NB4 (cell line): ENCODE data around the gene IGF1R.

ENCODE experiments used
- DNase-seq: peaks from one replicate; pipeline ENCODE4 v3.0.0; 2010; ENCODE audit warnings: low read depth
- H3K4me3 ChIP-seq: one replicate; pipeline ENCODE4 v1.5.1; 2011; ENCODE audit warnings: mild to moderate bottlenecking, low read depth, low read length, moderate library complexity
- MYC ChIP-seq: IDR thresholded peaks from 2 replicates; pipeline ENCODE4 v1.6.1; 2011; ENCODE audit warnings: low read depth, low read length
- POLR2A ChIP-seq: IDR thresholded peaks from 2 replicates; pipeline ENCODE4 v1.6.1; 2011; ENCODE audit warnings: mild to moderate bottlenecking; ENCODE audit not compliant: insufficient read length; ENCODE audit errors: extremely low read depth
- TF ChIP-seq, protein P1 (sequence below): IDR thresholded peaks from 2 replicates; pipeline ENCODE4 v1.6.1; 2011; ENCODE audit warnings: low read depth, low read length
- TF ChIP-seq, protein P2 (sequence below): IDR thresholded peaks from one replicate; pipeline ENCODE4 v1.5.1; 2012; ENCODE audit warnings: low read depth, low read length

The IGF1R gene

DNA sequence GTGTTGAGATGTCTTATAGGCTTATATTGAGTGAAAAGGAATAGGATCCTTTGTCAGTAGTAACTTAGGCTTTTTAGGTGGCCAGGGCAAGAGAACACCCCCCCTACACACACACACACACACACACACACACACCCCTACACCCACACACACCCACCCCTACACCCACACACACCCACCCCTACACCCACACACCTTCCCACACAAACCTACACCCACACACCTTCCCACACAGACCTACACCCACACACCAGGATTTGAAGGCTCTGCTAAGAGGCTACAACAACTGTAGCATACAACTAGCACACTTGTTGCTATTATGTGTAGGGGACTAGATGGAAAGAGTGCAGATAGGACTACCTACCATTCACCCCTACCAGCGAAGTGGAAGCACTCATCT lies 186.6 kb downstream of the IGF1R start:
- DNase-seq: no peak
- TF ChIP-seq, protein P1, sequence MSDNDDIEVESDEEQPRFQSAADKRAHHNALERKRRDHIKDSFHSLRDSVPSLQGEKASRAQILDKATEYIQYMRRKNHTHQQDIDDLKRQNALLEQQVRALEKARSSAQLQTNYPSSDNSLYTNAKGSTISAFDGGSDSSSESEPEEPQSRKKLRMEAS: no peak
- TF ChIP-seq MYC (no peak), POLR2A (no peak)
- TF ChIP-seq, protein P2, sequence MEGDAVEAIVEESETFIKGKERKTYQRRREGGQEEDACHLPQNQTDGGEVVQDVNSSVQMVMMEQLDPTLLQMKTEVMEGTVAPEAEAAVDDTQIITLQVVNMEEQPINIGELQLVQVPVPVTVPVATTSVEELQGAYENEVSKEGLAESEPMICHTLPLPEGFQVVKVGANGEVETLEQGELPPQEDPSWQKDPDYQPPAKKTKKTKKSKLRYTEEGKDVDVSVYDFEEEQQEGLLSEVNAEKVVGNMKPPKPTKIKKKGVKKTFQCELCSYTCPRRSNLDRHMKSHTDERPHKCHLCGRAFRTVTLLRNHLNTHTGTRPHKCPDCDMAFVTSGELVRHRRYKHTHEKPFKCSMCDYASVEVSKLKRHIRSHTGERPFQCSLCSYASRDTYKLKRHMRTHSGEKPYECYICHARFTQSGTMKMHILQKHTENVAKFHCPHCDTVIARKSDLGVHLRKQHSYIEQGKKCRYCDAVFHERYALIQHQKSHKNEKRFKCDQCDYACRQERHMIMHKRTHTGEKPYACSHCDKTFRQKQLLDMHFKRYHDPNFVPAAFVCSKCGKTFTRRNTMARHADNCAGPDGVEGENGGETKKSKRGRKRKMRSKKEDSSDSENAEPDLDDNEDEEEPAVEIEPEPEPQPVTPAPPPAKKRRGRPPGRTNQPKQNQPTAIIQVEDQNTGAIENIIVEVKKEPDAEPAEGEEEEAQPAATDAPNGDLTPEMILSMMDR: no peak
- H3K4me3 ChIP-seq: no peak overlapping the region

DNA sequence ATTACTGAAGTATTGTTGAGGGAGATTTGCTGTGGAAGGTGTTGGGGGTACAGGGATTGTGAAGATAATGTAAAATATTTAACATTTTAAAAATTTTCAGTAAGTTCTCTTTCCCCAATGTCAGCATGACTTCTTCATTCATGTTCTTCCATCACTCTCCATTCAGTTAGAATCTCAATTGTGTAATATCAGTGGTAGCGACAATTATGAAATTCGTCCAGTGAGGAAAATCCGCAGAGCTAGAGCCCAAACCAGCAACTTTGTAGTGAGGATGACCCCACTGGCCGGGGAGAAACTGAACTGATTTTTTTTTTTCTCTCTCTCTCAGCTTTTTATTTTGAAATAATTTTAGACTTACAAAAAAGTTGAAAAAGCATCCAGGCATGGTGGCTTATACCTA lies 187.5 kb downstream of the IGF1R start:
- TF ChIP-seq POLR2A: no peak
- TF ChIP-seq, protein P1: no peak
- no peak for TF ChIP-seq MYC
- TF ChIP-seq, protein P2: no peak
- DNase-seq: peak; percentile 37
- no peak overlapping the region for H3K4me3 ChIP-seq

- no peak overlapping the region for H3K4me3 ChIP-seq
- TF ChIP-seq POLR2A (no peak), MYC (no peak)
- TF ChIP-seq, protein P2: no peak
- TF ChIP-seq, protein P1: no peak
- no peak for DNase-seq
Observed at GRCh38 chr15:98838387-98839259, 190.3 kb downstream of the IGF1R start.

DNA sequence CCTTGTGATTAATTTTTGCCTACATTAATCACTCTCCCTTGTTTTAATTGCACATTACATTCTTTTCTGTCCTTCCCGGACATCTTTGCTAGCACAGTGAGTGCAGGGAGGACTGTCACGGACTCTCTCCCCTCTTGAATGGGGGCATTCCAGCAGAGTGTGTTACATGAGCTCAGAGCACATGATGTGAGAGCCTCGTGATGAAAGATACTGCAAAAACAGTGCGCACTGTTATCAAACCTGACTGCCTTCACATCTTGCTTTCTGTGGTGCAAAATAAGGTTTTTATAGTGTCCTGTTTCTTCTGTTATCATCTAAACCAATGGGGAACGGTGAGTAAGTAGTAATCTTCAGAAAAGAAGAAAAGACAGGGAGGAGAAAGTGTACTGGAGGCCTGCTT lies 191.7 kb downstream of the IGF1R start:
- no peak overlapping the region for H3K4me3 ChIP-seq
- DNase-seq: no peak
- TF ChIP-seq, protein P2: no peak
- TF ChIP-seq, protein P1: no peak
- TF ChIP-seq MYC: no peak
- TF ChIP-seq POLR2A: no peak

- DNase-seq: no peak
- TF ChIP-seq MYC: no peak
- H3K4me3 ChIP-seq: no peak overlapping the region
Observed at GRCh38 chr15:98841419-98841970, 193.2 kb downstream of the IGF1R start.

DNA sequence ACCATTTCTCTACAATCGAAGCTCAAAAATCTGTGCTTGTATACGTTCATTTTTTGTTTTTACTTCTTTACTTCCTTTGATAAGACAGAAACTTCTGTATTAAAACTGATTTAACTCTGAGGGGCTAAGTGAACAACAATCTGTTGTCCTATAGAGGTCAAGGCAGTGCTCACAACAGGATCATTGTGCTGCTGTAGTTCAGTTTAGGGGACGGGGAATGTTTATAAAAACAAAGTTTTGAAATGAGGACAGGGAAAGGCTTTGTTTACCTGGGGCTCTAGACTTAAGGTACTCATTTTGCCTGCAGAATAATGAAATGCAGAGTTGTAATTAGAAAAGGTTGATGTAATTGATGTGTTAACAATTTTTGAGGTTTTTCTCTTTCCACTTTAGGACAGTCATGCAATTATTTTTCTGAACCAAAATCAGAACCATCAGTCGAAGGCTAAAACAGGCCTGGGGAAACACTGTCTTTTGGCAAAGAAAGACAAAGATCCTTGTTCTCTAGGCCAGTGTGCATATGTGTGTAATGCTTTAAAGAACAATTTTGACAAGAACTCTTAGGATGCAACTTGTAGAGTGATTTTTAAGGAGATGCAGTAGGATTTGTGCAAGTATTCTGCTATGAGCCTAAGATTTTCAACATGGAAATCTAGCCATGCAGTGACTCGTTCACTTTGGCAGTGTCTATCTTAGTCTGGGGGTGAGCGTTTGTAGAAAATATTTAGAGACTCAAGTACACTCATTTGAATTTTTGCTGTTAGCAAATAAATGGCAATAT lies 194.0 kb downstream of the IGF1R start:
- no peak for DNase-seq
- no peak overlapping the region for H3K4me3 ChIP-seq
- TF ChIP-seq POLR2A (no peak), MYC (peak; percentile 50)
- TF ChIP-seq, protein P2: no peak
- TF ChIP-seq, protein P1: no peak
